ENCODE results near the gene PRR20B. TPM values are rescaled to one million over a fixed set of nuclear protein-coding genes. Genes with fewer than 3 reads are reported as not detected.

The PRR20B gene
- total RNA-seq (2022; extraction: Qiagen RNA extraction; ENCODE audit: low read depth), result not detected in 5 replicates

DNA sequence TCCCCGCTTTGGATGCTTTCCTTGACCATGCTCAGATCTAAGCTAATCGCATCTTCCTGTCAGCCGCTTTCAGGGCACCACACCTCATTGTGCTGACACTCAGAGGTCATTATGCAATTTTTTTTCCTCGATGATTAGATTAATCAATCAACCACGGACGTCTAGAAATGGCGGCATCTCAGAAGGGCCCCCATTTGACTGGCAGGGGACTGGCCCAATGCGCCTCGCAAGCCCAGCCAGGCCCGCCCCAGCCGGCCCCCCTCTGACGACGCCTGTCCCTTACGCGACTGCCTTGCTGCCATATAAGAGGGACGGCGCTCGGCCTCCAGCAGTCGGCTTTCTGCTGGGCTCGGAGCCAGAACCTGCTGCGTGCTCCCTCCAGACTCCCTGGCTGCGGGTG lies at the start of gene PRR20B:
TSS of gene PRR20B (plus strand) at position 301 of the 400 bp plus-strand sequence. CDS start 387 bp downstream, outside the sequence.

GRCh38 chr13:57140235-57140968 lies 6.9 kb upstream of the PRR20B start, which contains the start of gene PRR20A:
TSS of gene PRR20A (plus strand) at chr13:57140918. CDS start at chr13:57141305, 387 bp downstream.

DNA sequence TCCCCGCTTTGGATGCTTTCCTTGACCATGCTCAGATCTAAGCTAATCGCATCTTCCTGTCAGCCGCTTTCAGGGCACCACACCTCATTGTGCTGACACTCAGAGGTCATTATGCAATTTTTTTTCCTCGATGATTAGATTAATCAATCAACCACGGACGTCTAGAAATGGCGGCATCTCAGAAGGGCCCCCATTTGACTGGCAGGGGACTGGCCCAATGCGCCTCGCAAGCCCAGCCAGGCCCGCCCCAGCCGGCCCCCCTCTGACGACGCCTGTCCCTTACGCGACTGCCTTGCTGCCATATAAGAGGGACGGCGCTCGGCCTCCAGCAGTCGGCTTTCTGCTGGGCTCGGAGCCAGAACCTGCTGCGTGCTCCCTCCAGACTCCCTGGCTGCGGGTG lies 6.5 kb downstream of the PRR20B start, which contains the start of gene PRR20C:
TSS of gene PRR20C (plus strand) at position 301 of the 400 bp plus-strand sequence. CDS start 387 bp downstream, outside the sequence.

GRCh38 chr13:57160332-57160731 lies 13.0 kb downstream of the PRR20B start, which contains the start of gene PRR20D:
TSS of gene PRR20D (plus strand) at chr13:57160632. CDS start at chr13:57161019, 387 bp downstream.

GRCh38 chr13:57166897-57167296 lies 19.6 kb downstream of the PRR20B start, which contains the start of gene PRR20E:
TSS of gene PRR20E (plus strand) at chr13:57167197. CDS start at chr13:57167584, 387 bp downstream.

Other genes starting within 250 kb of the PRR20B start
- not detected in 5 replicates for gene PRR20A, start 6.6 kb upstream of the PRR20B start, total RNA-seq (2022; extraction: Qiagen RNA extraction; ENCODE audit: low read depth)
- not detected in 5 replicates for gene PRR20C, start 6.6 kb downstream of the PRR20B start, total RNA-seq (2022; extraction: Qiagen RNA extraction; ENCODE audit: low read depth)
- not detected in 5 replicates for gene PRR20D, start 13.1 kb downstream of the PRR20B start, total RNA-seq (2022; extraction: Qiagen RNA extraction; ENCODE audit: low read depth)
- not detected in 5 replicates for gene PRR20E, start 19.7 kb downstream of the PRR20B start, total RNA-seq (2022; extraction: Qiagen RNA extraction; ENCODE audit: low read depth)